Kidney (tissue), 14 donors: Measurements from ENCODE around the gene COL26A1. TPM values are rescaled to one million over a fixed set of nuclear protein-coding genes. Genes with fewer than 3 reads are reported as not detected.
A peak's percentile ranks its signal among the peaks of the same experiment; 100 is the strongest.

Experiments
- DNase-seq, 5 donors: peaks; one replicate each; pipeline ENCODE4 v3.0.0-alpha.2; 2013 to 2020
- FAIRE-seq: peaks from 2 replicates; lab custom pipeline; 2012; peaks lifted over from hg19 to GRCh38; lab: Jason Lieb, UNC
- H3K27ac ChIP-seq, 2 donors: one replicate each; pipeline ENCODE4 v1.7.0; 2013; ENCODE audit warnings: low read depth in 2 of 2, low read length in 2 of 2, inconsistent platforms in 1 of 2
- H3K27me3 ChIP-seq: one replicate; pipeline ENCODE4 v1.7.1; 2013; ENCODE audit warnings: low read length, inconsistent platforms; ENCODE audit not compliant: control insufficient read depth, insufficient read depth
- H3K36me3 ChIP-seq, 3 donors: one replicate each; pipeline versions ENCODE4 v1.7.0 to v1.7.1; 2013; ENCODE audit warnings: low read length in 3 of 3, control low read depth in 1 of 3, inconsistent platforms in 1 of 3; ENCODE audit not compliant: insufficient read depth in 3 of 3, control insufficient read depth in 2 of 3
- H3K4me1 ChIP-seq, 3 donors: one replicate each; pipeline versions ENCODE4 v1.7.0 to v1.7.1; 2013; ENCODE audit warnings: low read length in 3 of 3, inconsistent platforms in 1 of 3, low read depth in 1 of 3; ENCODE audit not compliant: control insufficient read depth in 2 of 3, insufficient read depth in 2 of 3
- H3K4me3 ChIP-seq, 3 donors: one replicate each; pipeline versions ENCODE4 v1.7.0 to v1.8.1; 2013; ENCODE audit warnings: low read length in 3 of 3, control low read depth in 1 of 3, inconsistent platforms in 1 of 3
- H3K9ac ChIP-seq, 3 donors: one replicate each; pipeline versions ENCODE4 v1.7.0 to v1.7.1; 2013; ENCODE audit warnings: low read length in 3 of 3, control low read depth in 1 of 3, inconsistent platforms in 1 of 3
- H3K9me3 ChIP-seq, 3 donors: one replicate each; pipeline versions ENCODE4 v1.7.0 to v1.7.1; 2013; ENCODE audit warnings: low read length in 3 of 3, control low read depth in 1 of 3, inconsistent platforms in 1 of 3; ENCODE audit not compliant: control insufficient read depth in 2 of 3, insufficient read depth in 1 of 3
- CTCF ChIP-seq: IDR thresholded peaks from 3 replicates; pipeline ENCODE4 v1.5.1; 2012; ENCODE audit warnings: mild to moderate bottlenecking, moderate library complexity, borderline replicate concordance; ENCODE audit not compliant: insufficient read depth; ENCODE audit errors: extremely low read depth
- intact Hi-C: fragments of 100-400 bp; cut with DNase I; formaldehyde crosslinking; loops from one replicate; pipeline ENCODE4 v1.11.1; 2022
- polyA plus RNA-seq: library from polyadenylated mRNA; stranded (reverse); fragments of 350-450 nt; fragmentation: Illumina TruSeq; extraction: RNeasy Lipid Tissue Mini Kit (QIAGEN cat#74804); gene quantifications from one replicate; pipeline ENCODE4 v1.2.3, GENCODE V29; 2014; ENCODE audit warnings: low read depth, low replicate concordance; ENCODE audit not compliant: insufficient read depth
- total RNA-seq: library from RNA; stranded (reverse); fragmentation: NEBNext Ultra II Directional; extraction: Animal tissue kit (Norgen Biotek cat#: 25700); gene quantifications from one replicate; pipeline ENCODE4 v1.2.1, GENCODE V29; 2021
- donor health status: control.
- donor health status: control.
- donor health status: control.
- donor health status: control.
- donor health status: control.
- donor health status: DM: yes; HTN: yes; CAD: no.
- donor health status: Normal renal cell carcinoma (clear cell type).

COL26A1 gene
- total and polyA plus RNA-seq, 2 donors from 2014 or later, result 1.2 to 3.5 TPM

- DNase-seq (no peak), FAIRE-seq (no peak)
- TF ChIP-seq CTCF, result no peak
- no peak overlapping the region for H3K4me3 ChIP-seq
- no peaks in the 10 kb centered on the region for H3K9me3 ChIP-seq
- intact Hi-C loops, result loop anchor here (10.0 kb wide), 1 partner anchor 175 kb away; the partner anchor contains the start of gene COL26A1
- no peak overlapping the region for H3K9ac ChIP-seq
- H3K27ac ChIP-seq, result no peak overlapping the region
- no peaks in the 10 kb centered on the region for H3K4me1 ChIP-seq
- no peaks in the 10 kb centered on the region for H3K36me3 ChIP-seq
- H3K27me3 ChIP-seq, result no peaks in the 10 kb centered on the region
Measured at GRCh38 chr7:101539784-101540183, 177.1 kb downstream of the COL26A1 start.

DNA sequence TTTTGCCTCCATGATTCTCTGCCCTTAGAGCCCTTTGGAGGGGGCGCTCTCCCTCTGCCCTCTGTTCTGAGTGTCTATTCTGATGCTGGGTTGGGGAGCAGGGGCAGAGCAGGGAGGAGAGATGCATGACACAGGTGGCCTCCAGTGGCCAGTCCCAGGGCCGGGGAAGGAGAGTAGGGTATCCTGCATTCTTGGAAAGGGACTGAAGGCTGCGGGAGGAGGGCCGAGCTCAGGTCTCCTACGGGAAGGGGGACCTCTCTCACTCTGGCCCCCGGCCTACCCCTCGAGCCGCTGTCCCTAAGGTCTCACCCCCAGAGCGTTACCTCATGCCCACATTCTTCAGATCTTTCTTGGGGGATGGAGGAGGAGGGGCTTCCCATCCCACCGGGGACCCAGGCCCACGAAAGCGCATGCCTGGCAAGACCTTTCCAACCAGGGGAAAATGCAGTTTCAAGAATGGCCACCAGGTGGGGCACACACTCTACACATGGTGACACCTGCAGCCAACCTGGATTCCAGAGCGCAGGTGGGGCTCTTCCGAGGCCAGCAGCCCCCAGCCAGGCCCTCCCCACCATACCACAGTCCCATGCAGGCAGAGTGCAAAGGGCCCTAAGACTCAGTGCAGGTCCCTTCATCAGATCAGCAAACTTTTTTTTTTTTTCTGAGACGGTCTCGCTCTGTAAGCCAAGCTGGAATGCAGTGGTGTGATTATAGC, 180.0 kb downstream of the COL26A1 start:
- H3K27me3 ChIP-seq, result no peaks in the 10 kb centered on the region
- H3K9me3 ChIP-seq, result no peaks in the 10 kb centered on the region
- no peak overlapping the region for H3K4me3 ChIP-seq
- FAIRE-seq (no peak), DNase-seq (peak in 4 of 5 donors; percentile 81 to 88 (median 84))
- no peak overlapping the region for H3K27ac ChIP-seq
- H3K36me3 ChIP-seq, result no peaks in the 10 kb centered on the region
- TF ChIP-seq CTCF, result peak; percentile 95
- intact Hi-C loops, result no loop called here
- no peaks in the 10 kb centered on the region for H3K4me1 ChIP-seq
- H3K9ac ChIP-seq, result no peak overlapping the region

- H3K36me3 ChIP-seq, result no peaks in the 10 kb centered on the region
- no peak overlapping the region for H3K27ac ChIP-seq
- peak in 1 of 5 donors; percentile 29 for DNase-seq
- no peaks in the 10 kb centered on the region for H3K4me1 ChIP-seq
- no peak overlapping the region for H3K9ac ChIP-seq
- H3K9me3 ChIP-seq, result no peaks in the 10 kb centered on the region
- H3K4me3 ChIP-seq, result no peak overlapping the region
- intact Hi-C loops, result no loop called here
- no peak for TF ChIP-seq CTCF
- no peak for FAIRE-seq
- H3K27me3 ChIP-seq, result no peaks in the 10 kb centered on the region
Measured at GRCh38 chr7:101543242-101543766, 180.6 kb downstream of the COL26A1 start.
